ENCODE data around the gene PCBP2. TPM values are rescaled to one million over a fixed set of nuclear protein-coding genes. Genes with fewer than 3 reads are reported as not detected.

Gene PCBP2
- total and polyA plus RNA-seq, 10 of the 15 experiments (the other 5 are each of a cell fraction or from before 2014, with no cell fraction given) = 109 to 803 (median 327) TPM

DNA sequence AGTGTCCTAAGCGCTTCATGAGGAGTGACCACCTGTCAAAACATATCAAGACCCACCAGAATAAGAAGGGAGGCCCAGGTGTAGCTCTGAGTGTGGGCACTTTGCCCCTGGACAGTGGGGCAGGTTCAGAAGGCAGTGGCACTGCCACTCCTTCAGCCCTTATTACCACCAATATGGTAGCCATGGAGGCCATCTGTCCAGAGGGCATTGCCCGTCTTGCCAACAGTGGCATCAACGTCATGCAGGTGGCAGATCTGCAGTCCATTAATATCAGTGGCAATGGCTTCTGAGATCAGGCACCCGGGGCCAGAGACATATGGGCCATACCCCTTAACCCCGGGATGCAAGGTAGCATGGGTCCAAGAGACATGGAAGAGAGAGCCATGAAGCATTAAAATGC, 41.0 kb upstream of the PCBP2 start:
- Histone ChIP-seq H2AFZ (ENCODE audit: control insufficient read depth, low read depth, low read length) (no peak overlapping the region), H3K9me3 (replicated peaks; ENCODE audit: control insufficient read depth, insufficient read depth, low read length) (no peaks in the 10 kb centered on the region), H3K79me2 (ENCODE audit: control insufficient read depth, insufficient read depth, low read length) (no peaks in the 10 kb centered on the region), H3K4me2 (ENCODE audit: control insufficient read depth, insufficient read depth) (no peak overlapping the region), H3K4me3 (no peak overlapping the region), H3K4me1 (ENCODE audit: control insufficient read depth, insufficient read depth, low read length) (peaks cover 5% of the 10 kb centered on the region; the same call in 1 of the 2 replicates), H4K20me1 (ENCODE audit: control insufficient read depth, insufficient read depth) (no peaks in the 10 kb centered on the region), H3K36me3 (ENCODE audit: control insufficient read depth in 2 of 2, insufficient read depth in 2 of 2, low read length in 1 of 2) (peaks cover 13 to 25% of the 10 kb centered on the region in 2 experiments), H3K9ac (ENCODE audit: control insufficient read depth, insufficient read depth, low read length) (no peak overlapping the region), H3K27ac (ENCODE audit: control insufficient read depth, insufficient read depth) (no peak overlapping the region), H3K27me3 (replicated peaks in 1 of 2; ENCODE audit: control insufficient read depth in 2 of 2, insufficient read depth in 2 of 2, low read length in 1 of 2) (no peaks in the 10 kb centered on the region)
- ATAC-seq = no peak
- no peak for DNase-seq (ENCODE audit: low read depth, low spot score)
- FAIRE-seq = no peak
- SMC1A ChIA-PET (ENCODE audit: uncharacterized antibody, unreplicated experiment) = interaction anchor here (2.1 kb wide), 1 partner anchor 58 kb away, joined by 13 read pairs; no protein-coding TSS in a partner anchor
- intact Hi-C loops (cut with micrococcal nuclease; ENCODE audit: unreplicated experiment) (no loop called here), in situ Hi-C loops (cut with MboI) (no loop called here)
- RAD21 ChIA-PET (ENCODE audit: unreplicated experiment) = interaction anchor here (1.3 kb wide), 1 partner anchor 31 kb away, joined by 4 read pairs; the partner anchor contains the start of gene SP1
- WGBS (ENCODE audit: insufficient coverage, insufficient replicate concordance, low lambda C conversion rate, missing lambda C conversion rate) = 100% methylated on average over 5 of the region's 5 CpGs
- TF ChIP-seq, protein P1, sequence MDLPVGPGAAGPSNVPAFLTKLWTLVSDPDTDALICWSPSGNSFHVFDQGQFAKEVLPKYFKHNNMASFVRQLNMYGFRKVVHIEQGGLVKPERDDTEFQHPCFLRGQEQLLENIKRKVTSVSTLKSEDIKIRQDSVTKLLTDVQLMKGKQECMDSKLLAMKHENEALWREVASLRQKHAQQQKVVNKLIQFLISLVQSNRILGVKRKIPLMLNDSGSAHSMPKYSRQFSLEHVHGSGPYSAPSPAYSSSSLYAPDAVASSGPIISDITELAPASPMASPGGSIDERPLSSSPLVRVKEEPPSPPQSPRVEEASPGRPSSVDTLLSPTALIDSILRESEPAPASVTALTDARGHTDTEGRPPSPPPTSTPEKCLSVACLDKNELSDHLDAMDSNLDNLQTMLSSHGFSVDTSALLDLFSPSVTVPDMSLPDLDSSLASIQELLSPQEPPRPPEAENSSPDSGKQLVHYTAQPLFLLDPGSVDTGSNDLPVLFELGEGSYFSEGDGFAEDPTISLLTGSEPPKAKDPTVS (IDR thresholded peaks at IDR 0.05; ENCODE audit: low read depth, low read length) = no peak
- TF ChIP-seq RBBP5 (conservative IDR thresholded peaks at IDR 0.05) (no peak), RELB (IDR thresholded peaks at IDR 0.05; ENCODE audit: low read depth) (no peak), PAX8 (IDR thresholded peaks at IDR 0.05) (no peak), SPI1 (IDR thresholded peaks at IDR 0.05; ENCODE audit: borderline replicate concordance, insufficient read depth, low read depth, low read length) (no peak), IRF4 (IDR thresholded peaks at IDR 0.05; ENCODE audit: low read depth, low read length) (no peak)
- BruUV-seq (replicated peaks) = no TSS peak
- POLR2A ChIA-PET = no interaction called here
- CTCF ChIA-PET = interaction anchor here (0.7 to 2.4 kb wide), 4 partner anchors 10 to 59 kb away, joined by 3 to 12 read pairs (median 6); no protein-coding TSS in a partner anchor

Measured in GM12878 (cell line).